Hematopoietic multipotent progenitor cell (in vitro differentiated cells): ENCODE results near the gene TENM4. TPM values are rescaled to one million over a fixed set of nuclear protein-coding genes. Genes with fewer than 3 reads are reported as not detected.

Experiments
- DNase-seq, 3 donors: peaks; one replicate each; pipeline ENCODE4 v3.0.0-alpha.2; 2011 to 2015; ENCODE audit warnings: low read depth in 2 of 3, low spot score in 2 of 3
- total RNA-seq: library from RNA; depleted of rRNA; stranded (reverse); fragments of >200 nt; gene quantifications from one replicate; pipeline ENCODE4 v1.2.3, GENCODE V29; 2012

The TENM4 gene
- total RNA-seq, 1 donor: under 0.01 TPM

- no peak for DNase-seq
These were observed 47.3 kb downstream of the TENM4 start for GRCh38 chr11:79393362-79394043.

- no peak for DNase-seq
These were observed 48.7 kb downstream of the TENM4 start for GRCh38 chr11:79392161-79392560.

GRCh38 chr11:79390923-79391322 lies 49.9 kb downstream of the TENM4 start:
- DNase-seq: no peak

GRCh38 chr11:79390477-79390876 lies 50.4 kb downstream of the TENM4 start:
- DNase-seq: no peak

- DNase-seq: no peak
These were observed 52.6 kb downstream of the TENM4 start for GRCh38 chr11:79388201-79388600.

- no peak for DNase-seq
These were observed 57.0 kb downstream of the TENM4 start for GRCh38 chr11:79383874-79384273.

- no peak for DNase-seq
These were observed 58.4 kb downstream of the TENM4 start for GRCh38 chr11:79382301-79383050.

- no peak for DNase-seq
These were observed 59.8 kb downstream of the TENM4 start for GRCh38 chr11:79381036-79381435.

- DNase-seq: no peak
These were observed 63.4 kb downstream of the TENM4 start for GRCh38 chr11:79377406-79377805.

- no peak for DNase-seq
These were observed 64.8 kb downstream of the TENM4 start for GRCh38 chr11:79375818-79376550.

- no peak for DNase-seq
These were observed 66.1 kb downstream of the TENM4 start for GRCh38 chr11:79374727-79375126.

- no peak for DNase-seq
These were observed 69.1 kb downstream of the TENM4 start for GRCh38 chr11:79371724-79372123.

- no peak for DNase-seq
These were observed 69.7 kb downstream of the TENM4 start for GRCh38 chr11:79371152-79371551.

GRCh38 chr11:79369055-79369454 lies 71.8 kb downstream of the TENM4 start:
- no peak for DNase-seq

GRCh38 chr11:79367844-79368243 lies 73.0 kb downstream of the TENM4 start:
- no peak for DNase-seq

GRCh38 chr11:79366218-79366617 lies 74.6 kb downstream of the TENM4 start:
- no peak for DNase-seq

GRCh38 chr11:79363861-79364378 lies 76.9 kb downstream of the TENM4 start:
- DNase-seq: no peak

GRCh38 chr11:79363256-79363655 lies 77.6 kb downstream of the TENM4 start:
- no peak for DNase-seq

GRCh38 chr11:79362821-79363220 lies 78.0 kb downstream of the TENM4 start:
- no peak for DNase-seq

- DNase-seq: no peak
These were observed 78.5 kb downstream of the TENM4 start for GRCh38 chr11:79362206-79362757.

GRCh38 chr11:79358258-79358657 lies 82.6 kb downstream of the TENM4 start:
- no peak for DNase-seq
